Epidermal melanocyte (primary cell): ENCODE measurements around the gene CACNA1C.
"Not testable (repeated sequence)": the region's sequence is repeated elsewhere in the genome, so short reads cannot be mapped to it uniquely, and the experiment has no call there.

Experiments used
- DNase-seq: peaks from one replicate; pipeline ENCODE4 v3.0.0; 2011; ENCODE audit warnings: low spot score; ENCODE audit not compliant: insufficient read length

Gene CACNA1C

GRCh38 chr12:2477009-2477766 lies 424.4 kb downstream of the CACNA1C start:
- DNase-seq, result no peak

GRCh38 chr12:2479851-2480535 lies 427.2 kb downstream of the CACNA1C start:
- DNase-seq, result no peak

GRCh38 chr12:2481346-2481745 lies 428.6 kb downstream of the CACNA1C start:
- DNase-seq, result no peak

GRCh38 chr12:2481951-2482350 lies 429.2 kb downstream of the CACNA1C start:
- DNase-seq, result no peak

- no peak for DNase-seq
These were observed 430.3 kb downstream of the CACNA1C start for GRCh38 chr12:2482938-2483660.

- DNase-seq, result no peak
These were observed 430.9 kb downstream of the CACNA1C start for GRCh38 chr12:2483713-2484112.

- DNase-seq, result no peak
These were observed 431.5 kb downstream of the CACNA1C start for GRCh38 chr12:2484141-2484776.

- no peak for DNase-seq
These were observed 432.9 kb downstream of the CACNA1C start for GRCh38 chr12:2485681-2486080.

- DNase-seq, result no peak
These were observed 434.0 kb downstream of the CACNA1C start for GRCh38 chr12:2486796-2487195.

- DNase-seq, result no peak
These were observed 434.5 kb downstream of the CACNA1C start for GRCh38 chr12:2487278-2487677.

- no peak for DNase-seq
These were observed 435.3 kb downstream of the CACNA1C start for GRCh38 chr12:2488131-2488530.

- no peak for DNase-seq
These were observed 435.8 kb downstream of the CACNA1C start for GRCh38 chr12:2488596-2488995.

GRCh38 chr12:2489275-2489674 lies 436.5 kb downstream of the CACNA1C start:
- DNase-seq, result no peak

GRCh38 chr12:2490831-2491230 lies 438.0 kb downstream of the CACNA1C start:
- no peak for DNase-seq

- DNase-seq, result not testable (repeated sequence)
These were observed 438.6 kb downstream of the CACNA1C start for GRCh38 chr12:2491349-2491748.

GRCh38 chr12:2492236-2492635 lies 439.4 kb downstream of the CACNA1C start:
- DNase-seq, result no peak

GRCh38 chr12:2493086-2493485 lies 440.3 kb downstream of the CACNA1C start:
- no peak for DNase-seq

- no peak for DNase-seq
These were observed 441.9 kb downstream of the CACNA1C start for GRCh38 chr12:2494486-2495192.

GRCh38 chr12:2495417-2496112 lies 442.8 kb downstream of the CACNA1C start:
- DNase-seq, result no peak

GRCh38 chr12:2498964-2499500 lies 446.2 kb downstream of the CACNA1C start:
- no peak for DNase-seq
